Limb (tissue), 2 donors: ENCODE results near the gene ZNF181.
"Not testable (repeated sequence)": the region's sequence is repeated elsewhere in the genome, so short reads cannot be mapped to it uniquely, and the experiment has no call there.

Source experiments
- DNase-seq, 2 donors: peaks; one replicate each; pipeline ENCODE4 v3.0.0-alpha.2; 2016; ENCODE audit errors: extremely low spot score in 2 of 2

Gene ZNF181

DNA sequence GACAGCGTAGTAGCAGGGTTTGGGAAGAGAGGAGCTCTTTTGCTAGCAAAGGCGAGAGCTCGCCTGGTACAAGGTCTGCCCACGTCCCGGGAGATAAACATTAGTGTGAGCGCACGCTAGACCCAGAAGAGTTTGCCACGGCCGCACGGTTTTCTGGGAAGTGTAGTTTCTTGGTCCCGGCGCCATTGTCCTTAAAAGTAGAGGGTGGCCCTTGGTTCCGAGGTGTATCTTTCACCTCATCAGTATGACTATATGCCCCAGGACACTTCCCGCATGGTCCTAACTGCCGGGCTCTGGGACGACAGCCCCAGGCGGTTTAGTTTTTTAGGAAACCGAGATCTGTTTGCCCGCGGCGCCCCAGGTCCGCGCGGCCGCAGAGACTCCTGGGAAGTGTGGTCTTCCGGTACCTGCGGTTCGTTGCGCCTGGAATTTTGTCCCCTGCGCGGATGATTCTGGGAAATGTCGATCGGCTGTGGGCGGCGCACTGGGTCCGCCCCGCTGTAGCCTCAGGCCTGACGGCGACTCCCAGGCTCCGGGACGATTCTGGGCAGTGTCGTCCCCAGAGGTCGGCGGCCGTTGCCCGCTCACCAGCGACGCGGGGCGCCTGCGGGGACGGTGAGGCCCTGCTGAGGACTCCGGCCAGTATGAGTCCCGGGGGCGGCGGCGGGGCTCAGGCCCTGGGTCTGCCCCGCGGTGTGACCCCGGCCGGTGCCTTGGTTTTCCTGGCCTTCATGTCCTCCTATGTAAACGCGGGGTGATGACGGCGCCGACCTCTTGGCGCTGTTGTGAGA is at the start of gene ZNF181:
ZNF181 (plus strand) TSS at position 498 of the 791 bp plus-strand sequence. CDS start 795 bp downstream, outside the sequence.
- peak; percentile 91 to 93 for DNase-seq

GRCh38 chr19:34685266-34685665 is 48.8 kb upstream of the ZNF181 start:
- DNase-seq: not testable (repeated sequence)

- no peak for DNase-seq
These were observed 47.6 kb upstream of the ZNF181 start for GRCh38 chr19:34686455-34686854.

DNA sequence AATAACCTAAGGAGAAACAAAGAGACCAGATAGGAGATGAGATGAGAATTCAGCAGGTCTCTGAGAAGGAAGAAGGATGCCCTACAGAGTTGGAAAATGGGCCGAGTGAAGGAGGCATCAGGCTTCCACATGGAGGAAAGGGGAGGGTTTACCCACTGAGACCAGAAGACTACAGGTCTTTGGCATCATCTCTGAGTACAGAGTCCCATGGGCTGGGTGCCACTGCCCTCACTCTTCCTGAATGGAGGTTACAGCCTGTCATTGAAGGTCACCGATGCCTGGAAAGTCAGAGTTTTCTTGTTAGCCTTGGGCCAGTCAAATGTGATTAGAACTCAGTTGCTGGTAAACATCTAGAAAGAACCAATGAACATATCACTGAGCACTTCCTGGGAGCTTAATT is 46.7 kb upstream of the ZNF181 start:
- DNase-seq: no peak

DNA sequence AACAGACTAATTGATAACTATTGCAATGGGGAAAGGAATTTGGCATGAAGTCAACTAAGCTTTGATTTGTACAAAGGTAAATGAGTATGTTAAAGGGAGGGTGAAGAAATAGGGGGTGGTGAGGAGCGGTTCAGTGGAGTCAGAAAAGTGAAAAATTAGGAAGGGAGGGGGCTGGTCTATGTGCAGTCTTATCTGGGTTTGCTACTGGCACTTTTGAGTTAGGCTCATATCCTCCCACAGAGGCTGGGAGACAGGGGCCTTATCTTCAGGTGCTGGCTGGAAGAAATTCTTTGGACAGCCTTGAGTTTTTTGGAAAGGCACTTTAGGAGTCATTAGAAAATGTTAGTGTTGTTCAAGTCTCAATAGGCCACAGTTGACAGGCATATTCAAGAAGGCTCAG is 45.5 kb upstream of the ZNF181 start:
- no peak for DNase-seq

- no peak for DNase-seq
These were observed 43.7 kb upstream of the ZNF181 start for GRCh38 chr19:34690372-34690771.

GRCh38 chr19:34692549-34692948 is 41.5 kb upstream of the ZNF181 start:
- DNase-seq: no peak

DNA sequence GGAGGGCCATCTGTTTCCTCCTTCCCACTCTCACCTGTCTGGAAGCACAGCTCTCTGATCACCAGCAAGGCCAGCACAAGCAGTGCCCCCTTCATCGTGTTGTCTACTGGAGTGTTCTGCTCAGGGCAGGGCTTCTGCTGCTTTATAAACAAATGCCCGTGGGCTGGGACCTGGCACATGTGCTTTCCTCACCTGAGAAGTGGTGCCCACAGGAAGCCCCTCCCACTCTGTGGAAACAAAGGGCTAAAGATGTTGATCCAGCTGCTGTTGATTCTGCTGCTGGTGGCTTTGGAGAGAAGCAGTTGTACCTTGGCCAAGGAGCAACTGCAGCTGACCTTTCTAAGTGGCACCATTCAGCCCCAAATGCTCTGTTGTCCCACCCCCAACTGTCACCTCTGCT is 26.4 kb upstream of the ZNF181 start:
- DNase-seq: no peak

- DNase-seq: no peak
These were observed 22.2 kb upstream of the ZNF181 start for GRCh38 chr19:34711890-34712289.

GRCh38 chr19:34712395-34713261 is 21.4 kb upstream of the ZNF181 start:
- DNase-seq: peak in 1 of 2 donors; percentile 20

GRCh38 chr19:34713262-34713637 is 20.8 kb upstream of the ZNF181 start:
- no peak for DNase-seq

DNA sequence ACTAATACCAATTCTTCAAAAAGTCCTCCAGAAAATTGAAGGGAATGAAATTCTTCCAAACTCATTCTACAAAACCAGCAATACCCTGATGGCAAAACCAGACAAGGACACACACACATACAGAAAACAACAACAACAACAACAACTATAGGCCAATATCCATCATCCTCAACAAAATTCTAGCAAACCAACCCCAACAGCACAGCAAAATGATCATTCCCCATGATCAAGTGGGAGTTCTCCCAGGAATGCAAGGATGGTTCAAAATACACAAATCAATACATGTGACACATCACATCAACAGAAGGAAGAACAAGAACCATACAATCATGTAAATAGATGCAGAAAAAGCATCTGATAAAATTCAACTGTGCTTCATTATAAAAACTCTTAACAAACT is 18.7 kb upstream of the ZNF181 start:
- DNase-seq: no peak

GRCh38 chr19:34722353-34722752 is 11.7 kb upstream of the ZNF181 start:
- no peak for DNase-seq

GRCh38 chr19:34725400-34725799 is 8.6 kb upstream of the ZNF181 start:
- no peak for DNase-seq

- no peak for DNase-seq
These were observed 2.8 kb upstream of the ZNF181 start for GRCh38 chr19:34731019-34731829.

DNA sequence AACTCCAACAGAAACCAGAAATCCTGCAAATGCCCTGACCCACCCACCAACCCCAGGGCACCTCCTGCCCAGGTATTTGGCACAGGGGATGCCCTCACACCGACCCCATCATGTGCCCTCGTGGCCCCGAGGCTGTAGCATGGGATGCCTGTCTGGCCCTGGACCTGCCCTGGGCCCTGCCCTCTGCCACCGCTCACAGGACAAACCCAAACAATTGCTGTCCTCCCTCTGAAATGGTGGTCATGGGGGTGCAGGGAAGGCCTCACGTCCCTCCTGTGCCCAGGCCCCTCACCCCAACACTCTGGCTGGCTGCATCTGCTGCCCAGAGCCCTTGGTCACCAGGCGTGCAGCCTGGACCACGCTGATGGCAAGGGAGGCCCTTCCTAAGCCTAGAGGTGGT is 2.1 kb upstream of the ZNF181 start:
- no peak for DNase-seq

- peak in 1 of 2 donors; percentile 43 for DNase-seq
These were observed 1.3 kb upstream of the ZNF181 start for GRCh38 chr19:34732612-34733211.

- DNase-seq: no peak
These were observed 737 bp upstream of the ZNF181 start for GRCh38 chr19:34733266-34733745.

- no peak for DNase-seq
These were observed 577 bp downstream of the ZNF181 start for GRCh38 chr19:34734537-34735103.

DNA sequence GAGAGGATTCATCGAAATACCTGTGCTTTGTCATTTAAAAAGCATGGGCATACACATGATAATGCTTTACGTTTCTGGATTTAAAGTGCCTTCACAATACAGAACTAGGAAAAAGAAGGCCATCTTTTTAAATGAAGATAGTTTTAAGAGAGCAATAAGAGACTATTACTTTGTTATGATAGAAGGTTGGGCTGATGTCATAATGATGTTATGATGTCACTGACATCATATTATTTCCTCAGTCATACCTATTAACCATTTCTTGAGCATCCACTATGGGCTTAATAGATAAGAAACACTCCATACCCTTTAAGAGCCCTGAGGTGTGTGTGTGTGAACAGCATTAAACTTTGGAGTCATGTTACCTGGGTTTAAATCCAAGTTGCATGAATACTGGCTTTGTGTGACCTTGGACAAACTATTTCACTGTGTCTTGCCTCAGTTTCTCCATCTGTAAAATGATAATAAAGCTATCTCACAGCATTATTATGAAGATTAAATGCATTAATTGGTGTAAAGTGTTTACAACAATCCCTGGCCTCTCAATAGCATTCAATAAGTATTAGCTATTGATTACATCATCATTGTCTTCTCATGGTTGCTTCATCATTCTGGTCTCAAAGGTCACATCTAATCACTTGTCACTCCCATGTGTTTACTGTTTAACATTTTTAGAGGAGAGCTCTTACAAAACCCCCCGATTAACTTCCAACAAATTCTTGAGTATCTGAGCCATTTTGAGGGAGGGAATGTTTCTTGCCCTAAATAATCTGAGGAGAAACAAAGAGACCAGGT is 11.1 kb downstream of the ZNF181 start:
- no peak for DNase-seq
